Vagina (tissue), 2 donors: Measurements from ENCODE around the gene PAPSS2.

Experiments
- CTCF ChIP-seq, 3 experiments: fragments of 450-650 bp in 2 of 3; fragments of 200-600 bp in 1 of 3; sonication (generic) in 1 of 3; IDR thresholded peaks; one replicate each; pipeline ENCODE4 v1.5.1; 2017 to 2019; ENCODE audit warnings: antibody characterized with exemption in 3 of 3, mild to moderate bottlenecking in 2 of 3, moderate library complexity in 2 of 3
- POLR2A ChIP-seq, 2 donors: fragments of 450-650 bp; IDR thresholded peaks; one replicate each; pipeline ENCODE4 v1.6.1; 2017; ENCODE audit warnings: antibody characterized with exemption in 2 of 2, mild to moderate bottlenecking in 2 of 2, moderate library complexity in 2 of 2
- POLR2AphosphoS5 ChIP-seq, 2 donors: sonication (generic); formaldehyde crosslinking; IDR thresholded peaks; one replicate each; pipeline ENCODE4 v1.9.0; 2017; ENCODE audit warnings: antibody characterized with exemption in 2 of 2, mild to moderate bottlenecking in 2 of 2, low read depth in 1 of 2; ENCODE audit not compliant: insufficient read depth in 1 of 2

GRCh38 chr10:87683356-87683755 is 23.7 kb downstream of the PAPSS2 start:
- no peak for TF ChIP-seq POLR2A (IDR thresholded peaks at IDR 0.05)
- TF ChIP-seq CTCF (IDR thresholded peaks at IDR 0.05): no peak
- no peak for TF ChIP-seq POLR2AphosphoS5 (IDR thresholded peaks at IDR 0.05; ENCODE audit: insufficient read depth in 1 of 2, low read depth in 1 of 2)
